ENCODE measurements around the gene STK32B.

Gene STK32B

DNA sequence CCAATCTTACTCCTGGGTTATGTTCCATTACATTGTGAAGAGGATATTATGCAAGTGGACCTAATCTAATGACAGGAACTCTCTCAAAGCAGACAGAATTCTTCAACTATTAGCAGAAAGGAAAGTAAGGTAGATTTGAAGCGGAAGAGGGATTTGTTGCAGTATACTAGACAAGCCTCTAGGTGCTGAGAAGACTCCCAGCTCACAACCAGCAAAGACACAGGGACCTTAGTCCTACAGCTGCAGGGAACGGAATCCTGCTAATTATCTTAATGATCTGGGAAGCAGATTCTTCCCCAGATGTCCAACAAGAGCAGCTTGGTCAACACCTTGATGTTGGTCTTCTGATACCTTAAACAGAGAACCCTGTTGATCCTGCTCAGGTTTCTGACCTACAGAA, 73.6 kb downstream of the STK32B start:
- intact Hi-C loops (cut with DNase I; ENCODE audit: low total_unique reads) = no loop called here
- Histone ChIP-seq H3K4me3 (no peak overlapping the region), H3K9me3 (no peaks in the 10 kb centered on the region), H3K27me3 (no peaks in the 10 kb centered on the region), H3K27ac (no peak overlapping the region), H3K36me3 (no peaks in the 10 kb centered on the region), H3K4me1 (no peaks in the 10 kb centered on the region)
- TF ChIP-seq, protein P1, sequence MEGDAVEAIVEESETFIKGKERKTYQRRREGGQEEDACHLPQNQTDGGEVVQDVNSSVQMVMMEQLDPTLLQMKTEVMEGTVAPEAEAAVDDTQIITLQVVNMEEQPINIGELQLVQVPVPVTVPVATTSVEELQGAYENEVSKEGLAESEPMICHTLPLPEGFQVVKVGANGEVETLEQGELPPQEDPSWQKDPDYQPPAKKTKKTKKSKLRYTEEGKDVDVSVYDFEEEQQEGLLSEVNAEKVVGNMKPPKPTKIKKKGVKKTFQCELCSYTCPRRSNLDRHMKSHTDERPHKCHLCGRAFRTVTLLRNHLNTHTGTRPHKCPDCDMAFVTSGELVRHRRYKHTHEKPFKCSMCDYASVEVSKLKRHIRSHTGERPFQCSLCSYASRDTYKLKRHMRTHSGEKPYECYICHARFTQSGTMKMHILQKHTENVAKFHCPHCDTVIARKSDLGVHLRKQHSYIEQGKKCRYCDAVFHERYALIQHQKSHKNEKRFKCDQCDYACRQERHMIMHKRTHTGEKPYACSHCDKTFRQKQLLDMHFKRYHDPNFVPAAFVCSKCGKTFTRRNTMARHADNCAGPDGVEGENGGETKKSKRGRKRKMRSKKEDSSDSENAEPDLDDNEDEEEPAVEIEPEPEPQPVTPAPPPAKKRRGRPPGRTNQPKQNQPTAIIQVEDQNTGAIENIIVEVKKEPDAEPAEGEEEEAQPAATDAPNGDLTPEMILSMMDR (IDR thresholded peaks at IDR 0.05) = no peak
- DNase-seq = no peak

DNA sequence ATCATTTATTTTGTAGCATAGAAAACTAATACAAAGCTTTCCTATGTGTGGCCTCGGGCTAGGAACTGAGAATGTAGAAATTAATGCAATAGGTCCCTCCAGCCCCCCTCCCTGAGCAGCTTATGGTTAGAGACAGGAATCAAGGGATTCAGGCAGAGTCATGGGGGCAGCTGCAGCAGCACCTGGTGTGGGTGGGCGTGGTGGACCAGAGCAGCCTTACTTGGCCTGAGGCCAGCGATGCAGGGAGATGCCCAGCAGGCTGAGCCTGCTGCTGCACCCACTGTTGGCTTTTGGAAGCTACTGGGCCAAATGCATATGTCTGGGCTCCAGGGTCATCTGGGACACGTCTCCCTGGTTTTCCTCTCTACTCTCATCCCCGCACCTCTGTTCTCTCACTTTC, 74.0 kb downstream of the STK32B start:
- Histone ChIP-seq H3K4me1 (no peaks in the 10 kb centered on the region), H3K27me3 (no peaks in the 10 kb centered on the region), H3K4me3 (no peak overlapping the region), H3K36me3 (no peaks in the 10 kb centered on the region), H3K27ac (no peak overlapping the region), H3K9me3 (no peaks in the 10 kb centered on the region)
- no peak for DNase-seq
- TF ChIP-seq, protein P1 (IDR thresholded peaks at IDR 0.05) = no peak
- intact Hi-C loops (cut with DNase I; ENCODE audit: low total_unique reads) = no loop called here

GRCh38 chr4:5126231-5126630, 75.0 kb downstream of the STK32B start:
- Histone ChIP-seq H3K4me1 (no peaks in the 10 kb centered on the region), H3K27me3 (no peaks in the 10 kb centered on the region), H3K9me3 (no peaks in the 10 kb centered on the region), H3K27ac (no peak overlapping the region), H3K4me3 (no peak overlapping the region), H3K36me3 (no peaks in the 10 kb centered on the region)
- TF ChIP-seq, protein P1 (IDR thresholded peaks at IDR 0.05) = no peak
- intact Hi-C loops (cut with DNase I; ENCODE audit: low total_unique reads) = no loop called here
- no peak for DNase-seq

DNA sequence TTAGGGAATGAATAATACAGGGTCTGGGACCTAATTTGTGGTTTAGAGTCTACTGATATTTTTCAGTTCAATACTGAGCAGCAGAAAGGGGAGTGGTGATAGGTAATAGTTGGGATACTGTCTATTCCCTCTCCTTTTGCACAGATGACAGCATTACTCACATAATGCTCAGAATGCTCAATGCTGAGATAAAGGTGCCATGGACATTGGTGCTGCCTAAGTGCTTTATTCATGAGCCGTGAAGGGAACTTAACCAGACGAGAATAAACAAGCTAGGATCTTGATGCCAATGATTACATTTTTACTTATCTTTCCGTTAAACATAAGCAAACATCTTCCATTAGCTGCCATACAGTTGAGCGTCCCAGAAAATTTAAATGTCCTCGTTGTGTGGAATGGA, 75.6 kb downstream of the STK32B start:
- Histone ChIP-seq H3K9me3 (peaks cover 0 to 2% (median 0%) of the 10 kb centered on the region in 3 donors), H3K4me3 (no peak overlapping the region), H3K36me3 (no peaks in the 10 kb centered on the region), H3K27ac (no peak overlapping the region), H3K4me1 (no peaks in the 10 kb centered on the region), H3K27me3 (no peaks in the 10 kb centered on the region)
- TF ChIP-seq, protein P1 (IDR thresholded peaks at IDR 0.05) = no peak
- intact Hi-C loops (cut with DNase I; ENCODE audit: low total_unique reads) = no loop called here
- DNase-seq = no peak

DNA sequence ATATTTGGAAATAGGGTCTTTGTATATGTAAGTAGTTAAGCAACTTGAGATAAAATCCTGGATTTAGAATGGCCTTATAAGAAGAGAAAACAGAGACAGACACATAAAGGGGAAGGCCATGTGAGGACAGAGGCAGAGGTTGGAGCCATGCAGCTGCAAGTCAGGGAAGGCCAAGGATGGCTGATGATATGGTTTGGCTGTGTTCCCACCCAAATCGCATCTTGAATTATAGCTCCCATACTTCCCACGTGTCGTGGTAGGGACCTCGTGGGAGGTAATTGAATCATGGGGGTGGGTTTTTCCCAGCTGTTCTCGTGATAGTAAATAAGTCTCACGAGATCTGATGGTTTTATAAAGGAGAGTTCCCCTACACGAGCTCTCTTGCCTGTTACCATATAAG, 76.3 kb downstream of the STK32B start:
- TF ChIP-seq, protein P1 (IDR thresholded peaks at IDR 0.05) = no peak

DNA sequence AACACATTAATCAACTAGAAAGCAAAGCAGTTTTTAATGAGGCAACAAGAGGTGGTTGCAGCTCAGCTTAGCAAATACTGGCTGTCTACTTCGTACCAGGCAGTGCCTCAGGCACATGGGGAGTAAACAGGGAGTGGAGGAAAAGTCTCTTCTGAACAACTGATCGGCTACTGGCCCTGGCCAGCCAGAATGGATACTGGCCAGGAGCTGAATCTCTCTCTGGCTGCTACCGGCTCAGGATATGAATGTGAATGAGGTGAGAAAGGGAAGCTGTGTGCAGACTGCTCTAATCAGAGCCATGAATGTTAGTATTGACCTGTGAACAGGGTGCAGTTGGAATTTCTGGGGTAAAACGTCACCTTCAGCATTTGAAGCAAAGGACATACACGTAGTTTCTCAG, 77.3 kb downstream of the STK32B start:
- TF ChIP-seq, protein P1 (IDR thresholded peaks at IDR 0.05) = no peak

More for the DNA sequence above, 76.3 kb downstream of the STK32B start:
- peaks cover 0 to 3% (median 0%) of the 10 kb centered on the region in 3 donors for H3K9me3 ChIP-seq
- no peak overlapping the region for H3K27ac ChIP-seq
- no peaks in the 10 kb centered on the region for H3K27me3 ChIP-seq
- DNase-seq = no peak
- H3K4me1 ChIP-seq = no peaks in the 10 kb centered on the region
- intact Hi-C loops (cut with DNase I; ENCODE audit: low total_unique reads) = no loop called here
- H3K4me3 ChIP-seq = no peak overlapping the region
- no peaks in the 10 kb centered on the region for H3K36me3 ChIP-seq

More for the DNA sequence above, 77.3 kb downstream of the STK32B start:
- Histone ChIP-seq H3K27ac (no peak overlapping the region), H3K36me3 (no peaks in the 10 kb centered on the region), H3K9me3 (peaks cover 0 to 3% (median 0%) of the 10 kb centered on the region in 3 donors), H3K27me3 (no peaks in the 10 kb centered on the region), H3K4me3 (no peak overlapping the region), H3K4me1 (no peaks in the 10 kb centered on the region)
- DNase-seq = no peak
- intact Hi-C loops (cut with DNase I; ENCODE audit: low total_unique reads) = no loop called here
